SK-N-SH (cell line): ENCODE results near the gene PDZK1IP1.
"Not testable (repeated sequence)": the region's sequence is repeated elsewhere in the genome, so short reads cannot be mapped to it uniquely, and the experiment has no call there.

Experiments
- EZH2phosphoT487 ChIP-seq: fragments of 200-600 bp; sonication (generic); IDR thresholded peaks from 2 replicates; pipeline ENCODE4 v1.6.1; 2017; ENCODE audit warnings: low read depth, mixed run types, mild to moderate bottlenecking, antibody characterized with exemption, moderate library complexity, borderline replicate concordance
- POLR2AphosphoS5 ChIP-seq: IDR thresholded peaks from 2 replicates; pipeline ENCODE4 v1.6.1; 2012; ENCODE audit warnings: low read depth, low read length
- TF ChIP-seq, protein P1 (sequence below): fragments of 200-600 bp; sonication (generic); IDR thresholded peaks from 2 replicates; pipeline ENCODE4 v1.6.1; 2017; ENCODE audit warnings: antibody characterized with exemption, mild to moderate bottlenecking, moderate library complexity
- TF ChIP-seq, protein P2 (sequence below): fragments of 150-350 bp; IDR thresholded peaks from 2 replicates; pipeline ENCODE4 v1.6.1; 2016; ENCODE audit warnings: mild to moderate bottlenecking, low read depth, low read length
- TF ChIP-seq, protein P3 (sequence below): IDR thresholded peaks from 2 replicates; pipeline ENCODE4 v1.4.0; 2012; ENCODE audit warnings: low read depth

DNA sequence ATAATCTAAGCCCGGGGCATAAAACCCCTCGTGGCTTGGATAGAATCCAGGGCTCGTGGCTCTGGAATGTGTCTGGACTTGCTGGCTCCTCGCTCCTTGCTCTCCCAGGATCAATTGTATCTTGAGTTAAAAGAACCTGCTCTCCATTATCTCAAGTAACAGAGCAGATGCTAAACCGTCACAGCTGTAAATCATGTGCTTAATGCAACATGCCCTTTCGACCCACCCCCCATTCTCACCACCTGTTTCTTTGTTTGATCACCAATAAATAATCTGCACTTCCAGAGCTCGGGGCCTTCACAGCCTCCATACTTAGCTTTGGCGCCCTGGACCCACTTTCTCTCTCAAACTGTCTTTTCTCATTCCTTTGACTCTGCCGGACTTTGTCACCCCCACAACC lies 40.7 kb downstream of the PDZK1IP1 start:
- TF ChIP-seq, protein P1, sequence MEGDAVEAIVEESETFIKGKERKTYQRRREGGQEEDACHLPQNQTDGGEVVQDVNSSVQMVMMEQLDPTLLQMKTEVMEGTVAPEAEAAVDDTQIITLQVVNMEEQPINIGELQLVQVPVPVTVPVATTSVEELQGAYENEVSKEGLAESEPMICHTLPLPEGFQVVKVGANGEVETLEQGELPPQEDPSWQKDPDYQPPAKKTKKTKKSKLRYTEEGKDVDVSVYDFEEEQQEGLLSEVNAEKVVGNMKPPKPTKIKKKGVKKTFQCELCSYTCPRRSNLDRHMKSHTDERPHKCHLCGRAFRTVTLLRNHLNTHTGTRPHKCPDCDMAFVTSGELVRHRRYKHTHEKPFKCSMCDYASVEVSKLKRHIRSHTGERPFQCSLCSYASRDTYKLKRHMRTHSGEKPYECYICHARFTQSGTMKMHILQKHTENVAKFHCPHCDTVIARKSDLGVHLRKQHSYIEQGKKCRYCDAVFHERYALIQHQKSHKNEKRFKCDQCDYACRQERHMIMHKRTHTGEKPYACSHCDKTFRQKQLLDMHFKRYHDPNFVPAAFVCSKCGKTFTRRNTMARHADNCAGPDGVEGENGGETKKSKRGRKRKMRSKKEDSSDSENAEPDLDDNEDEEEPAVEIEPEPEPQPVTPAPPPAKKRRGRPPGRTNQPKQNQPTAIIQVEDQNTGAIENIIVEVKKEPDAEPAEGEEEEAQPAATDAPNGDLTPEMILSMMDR, result not testable (repeated sequence)
- TF ChIP-seq, protein P2, sequence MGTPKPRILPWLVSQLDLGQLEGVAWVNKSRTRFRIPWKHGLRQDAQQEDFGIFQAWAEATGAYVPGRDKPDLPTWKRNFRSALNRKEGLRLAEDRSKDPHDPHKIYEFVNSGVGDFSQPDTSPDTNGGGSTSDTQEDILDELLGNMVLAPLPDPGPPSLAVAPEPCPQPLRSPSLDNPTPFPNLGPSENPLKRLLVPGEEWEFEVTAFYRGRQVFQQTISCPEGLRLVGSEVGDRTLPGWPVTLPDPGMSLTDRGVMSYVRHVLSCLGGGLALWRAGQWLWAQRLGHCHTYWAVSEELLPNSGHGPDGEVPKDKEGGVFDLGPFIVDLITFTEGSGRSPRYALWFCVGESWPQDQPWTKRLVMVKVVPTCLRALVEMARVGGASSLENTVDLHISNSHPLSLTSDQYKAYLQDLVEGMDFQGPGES, result not testable (repeated sequence)
- not testable (repeated sequence) for TF ChIP-seq EZH2phosphoT487, POLR2AphosphoS5
- TF ChIP-seq, protein P3, sequence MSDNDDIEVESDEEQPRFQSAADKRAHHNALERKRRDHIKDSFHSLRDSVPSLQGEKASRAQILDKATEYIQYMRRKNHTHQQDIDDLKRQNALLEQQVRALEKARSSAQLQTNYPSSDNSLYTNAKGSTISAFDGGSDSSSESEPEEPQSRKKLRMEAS, result not testable (repeated sequence)
